ENCODE data around the gene JUP.
"Not testable (repeated sequence)": the region's sequence is repeated elsewhere in the genome, so short reads cannot be mapped to it uniquely, and the experiment has no call there.

JUP gene

DNA sequence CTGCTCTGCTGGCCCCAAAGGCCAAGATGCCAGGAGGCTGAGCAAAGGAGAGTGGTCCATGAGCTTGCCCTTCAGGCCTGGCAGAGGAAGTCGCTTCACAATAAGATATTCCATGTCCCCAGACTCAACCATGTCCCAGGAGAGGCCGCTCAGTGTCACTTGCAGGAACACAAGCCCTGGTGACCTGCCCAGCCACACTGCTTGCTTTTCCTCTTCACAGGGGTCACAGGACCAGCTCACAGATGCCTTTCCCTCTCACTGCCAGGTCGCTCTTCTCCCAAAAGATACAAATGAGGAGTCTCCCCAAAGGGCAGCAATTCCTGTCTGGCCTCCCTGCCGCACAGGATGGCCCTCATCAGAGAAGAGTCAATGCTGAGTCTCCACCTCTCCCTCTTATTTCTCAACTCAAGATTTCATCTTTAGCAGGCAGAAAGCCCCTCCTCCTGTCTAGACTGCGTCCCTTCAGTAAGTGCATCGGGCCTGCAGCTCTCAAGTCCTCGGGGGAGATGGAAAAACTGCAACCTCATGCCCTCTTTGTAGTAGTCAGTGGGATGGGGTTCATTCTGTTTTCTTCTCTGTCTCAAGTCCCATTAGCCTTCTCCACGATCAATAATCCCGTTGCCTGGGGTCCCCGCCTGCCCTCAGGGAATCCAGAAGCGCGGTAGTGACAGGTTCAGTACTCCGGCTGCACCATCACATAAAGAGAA lies 5.0 kb downstream of the JUP start:
- no peak for DNase-seq (ENCODE audit: low read depth in 2 of 2)

DNA sequence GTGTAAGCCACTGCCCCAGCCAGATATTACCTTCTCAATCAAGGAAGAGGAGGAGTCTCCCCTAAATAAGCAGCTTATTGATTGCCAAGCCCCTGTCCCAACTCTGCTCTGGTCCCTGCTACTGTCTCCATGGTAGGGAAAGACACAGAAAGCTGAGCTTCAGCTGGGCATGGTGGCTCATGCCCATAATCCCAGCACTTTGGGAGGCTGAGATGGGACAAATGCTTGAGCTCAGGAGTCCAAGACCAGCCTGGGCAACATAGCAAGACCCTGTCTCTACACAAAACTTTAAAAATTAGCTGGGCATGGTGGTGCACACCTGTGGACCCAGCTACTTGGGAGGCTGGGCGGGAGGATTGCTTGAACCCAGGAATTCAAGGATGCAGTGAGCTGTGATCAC lies 6.6 kb downstream of the JUP start:
- DNase-seq (ENCODE audit: low read depth in 2 of 2) = no peak

DNA sequence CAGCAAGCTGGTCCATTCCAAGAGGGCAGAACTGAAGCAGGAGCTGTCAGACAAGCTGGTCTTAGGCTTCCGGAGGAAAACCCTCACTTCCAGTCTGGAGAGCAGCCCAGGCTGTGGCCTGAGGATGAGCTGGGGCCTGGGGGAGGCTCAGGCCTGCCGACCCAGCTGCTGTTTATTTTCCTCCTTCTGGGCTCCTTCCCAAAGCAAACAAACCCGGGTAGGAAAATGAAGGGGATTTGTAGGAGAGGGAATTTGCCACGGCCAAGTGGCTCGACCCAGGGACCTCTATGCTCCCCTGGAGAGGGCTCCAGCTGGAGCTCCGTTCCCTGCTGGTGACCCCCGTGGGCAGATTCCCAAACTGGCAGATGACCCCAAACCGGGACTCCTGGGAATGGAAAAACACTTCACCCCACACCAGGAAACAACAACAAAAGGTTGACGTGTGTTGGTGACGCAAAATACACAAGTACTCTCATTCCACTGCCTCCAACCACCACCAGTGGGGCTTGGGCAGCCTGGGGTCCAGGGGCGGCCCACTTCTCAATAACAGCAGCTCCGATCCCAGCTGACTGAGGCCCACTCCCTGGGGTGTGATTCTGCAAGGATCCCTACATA lies 8.8 kb downstream of the JUP start:
- DNase-seq (ENCODE audit: low read depth in 2 of 2) = no peak

DNA sequence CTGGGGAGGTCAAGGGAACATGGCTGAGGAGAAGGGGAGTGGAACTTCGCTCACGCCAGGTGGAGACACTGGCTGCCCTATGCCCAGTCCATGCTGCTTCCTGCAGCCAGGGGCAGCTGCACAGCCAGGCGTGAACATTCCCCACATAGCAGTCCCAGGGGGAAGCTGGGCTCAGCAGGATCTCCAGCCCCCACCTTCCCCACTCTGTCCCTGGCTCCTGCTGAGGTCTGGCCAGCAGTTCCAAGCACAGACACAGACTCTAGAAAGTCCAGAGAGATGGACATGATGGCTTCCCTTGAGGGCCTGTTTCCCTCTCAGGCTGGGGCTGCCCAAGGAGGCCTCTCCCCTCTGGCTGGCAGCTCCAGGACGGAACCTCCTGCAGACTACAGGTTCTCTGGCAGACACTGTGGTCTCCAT lies 9.3 kb downstream of the JUP start:
- DNase-seq (ENCODE audit: low read depth in 2 of 2) = no peak

DNA sequence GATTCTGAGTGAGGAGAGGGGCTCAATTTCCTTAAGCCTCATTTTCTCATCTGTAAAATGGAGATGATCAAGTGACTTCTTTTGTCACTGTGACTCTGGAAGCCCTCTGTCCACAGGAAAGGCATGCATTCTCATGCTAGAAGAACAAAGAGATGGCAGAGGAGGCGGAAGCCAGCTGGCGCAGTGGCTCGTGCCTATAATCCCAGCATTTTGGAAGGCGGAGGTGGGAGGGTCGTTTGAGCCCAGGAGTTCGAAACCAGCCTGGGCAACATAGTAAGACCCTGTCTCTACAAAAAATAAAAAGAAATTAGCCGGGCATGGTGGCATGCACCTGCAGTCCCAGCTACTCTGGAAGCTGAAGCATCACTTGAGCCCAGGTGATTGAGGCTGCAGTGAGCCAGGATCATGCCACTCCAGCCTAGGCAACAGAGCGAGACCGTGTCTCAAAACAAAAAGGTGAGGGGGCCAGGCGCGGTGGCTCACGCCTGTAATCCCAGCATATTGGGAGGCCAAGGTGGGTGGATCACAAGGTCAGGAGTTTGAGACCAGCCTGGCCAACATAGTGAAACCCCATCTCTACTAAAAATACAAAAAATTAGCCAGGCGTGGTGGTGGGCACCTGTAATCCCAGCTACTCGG lies 10.1 kb downstream of the JUP start:
- not testable (repeated sequence) for DNase-seq (ENCODE audit: low read depth in 2 of 2)

DNA sequence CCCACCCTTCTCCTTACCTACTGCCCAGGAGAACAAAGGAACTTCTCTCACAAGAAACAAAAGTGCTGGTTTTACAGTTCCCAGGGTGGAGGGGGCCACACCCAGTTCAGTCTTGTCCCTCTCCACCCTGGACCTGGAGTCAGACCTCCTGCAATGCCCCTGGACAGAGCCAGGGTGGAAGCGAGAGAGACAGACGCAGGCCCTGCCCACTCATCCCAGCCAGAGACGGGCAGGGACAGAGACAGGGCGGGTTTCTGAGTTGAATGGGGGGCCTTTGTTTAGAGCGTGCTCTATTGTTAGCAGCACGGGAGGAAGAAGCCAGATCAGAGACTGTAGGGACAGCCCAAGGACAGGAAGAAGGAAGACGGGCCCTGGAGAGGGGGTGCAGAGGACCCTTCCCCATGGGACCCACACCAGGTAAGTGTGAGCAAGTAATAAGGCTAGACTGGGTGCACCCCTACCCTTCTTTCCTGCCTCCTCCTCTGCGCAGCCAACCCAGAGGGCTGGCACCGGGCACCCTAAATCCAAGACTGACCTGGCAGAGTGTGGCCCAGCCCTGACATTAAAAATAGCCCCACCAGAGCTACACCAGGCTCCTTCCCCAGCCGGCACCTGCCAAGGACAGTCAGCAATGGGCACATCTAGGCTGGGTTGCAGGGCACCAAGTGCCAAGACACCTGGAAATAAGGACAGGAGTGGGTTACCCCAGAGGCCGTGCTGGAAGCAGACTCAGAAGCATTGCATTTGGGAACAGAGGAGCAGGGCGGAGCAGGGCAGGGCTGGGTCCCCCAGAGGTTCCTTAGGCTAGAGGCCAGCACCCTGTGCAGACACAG lies 10.9 kb downstream of the JUP start:
- no peak for DNase-seq (ENCODE audit: low read depth in 2 of 2)

DNA sequence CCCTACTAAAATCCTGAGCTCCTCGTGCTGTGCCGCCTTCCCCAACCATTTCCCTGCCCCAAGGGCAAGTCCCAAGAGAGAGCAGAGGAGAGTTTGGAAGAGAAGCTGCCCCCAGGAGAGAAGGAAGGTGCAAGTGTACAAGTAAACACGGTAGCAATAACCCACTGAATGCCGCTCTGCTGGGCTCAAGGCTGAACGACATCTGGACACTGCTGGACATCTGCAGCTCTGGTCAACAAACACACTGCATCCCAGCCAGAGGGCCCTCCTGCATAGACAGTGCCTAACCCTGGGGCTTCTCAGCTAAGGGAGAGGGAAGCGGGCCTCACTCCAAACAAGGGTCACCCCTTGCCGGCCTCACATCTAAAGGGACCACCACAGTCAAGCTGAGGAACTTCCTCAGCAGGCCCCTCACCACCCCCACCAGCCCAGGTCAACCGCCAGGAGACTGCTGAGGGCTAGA lies 12.7 kb downstream of the JUP start:
- DNase-seq (ENCODE audit: low read depth in 2 of 2) = no peak

DNA sequence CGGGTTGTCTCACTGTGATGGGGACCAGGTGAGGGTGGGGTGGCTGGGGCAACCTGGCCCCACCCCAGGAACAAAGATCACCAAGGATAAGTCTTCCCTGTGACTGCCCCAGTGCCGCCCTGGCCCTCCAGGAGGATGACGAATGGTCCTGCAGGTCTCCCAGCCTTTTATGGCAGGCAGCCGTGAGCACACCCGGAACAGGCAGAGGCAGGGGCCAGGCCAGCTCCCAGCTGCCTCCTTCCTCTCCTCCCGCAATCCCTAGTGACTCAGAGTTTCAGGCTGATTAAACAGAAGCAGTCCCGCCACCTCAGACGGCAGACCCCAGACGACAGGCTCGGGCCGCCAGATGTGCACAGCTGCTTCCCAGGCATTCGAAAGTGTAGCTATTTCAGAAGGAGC lies 13.3 kb downstream of the JUP start:
- DNase-seq (ENCODE audit: low read depth in 2 of 2) = no peak

DNA sequence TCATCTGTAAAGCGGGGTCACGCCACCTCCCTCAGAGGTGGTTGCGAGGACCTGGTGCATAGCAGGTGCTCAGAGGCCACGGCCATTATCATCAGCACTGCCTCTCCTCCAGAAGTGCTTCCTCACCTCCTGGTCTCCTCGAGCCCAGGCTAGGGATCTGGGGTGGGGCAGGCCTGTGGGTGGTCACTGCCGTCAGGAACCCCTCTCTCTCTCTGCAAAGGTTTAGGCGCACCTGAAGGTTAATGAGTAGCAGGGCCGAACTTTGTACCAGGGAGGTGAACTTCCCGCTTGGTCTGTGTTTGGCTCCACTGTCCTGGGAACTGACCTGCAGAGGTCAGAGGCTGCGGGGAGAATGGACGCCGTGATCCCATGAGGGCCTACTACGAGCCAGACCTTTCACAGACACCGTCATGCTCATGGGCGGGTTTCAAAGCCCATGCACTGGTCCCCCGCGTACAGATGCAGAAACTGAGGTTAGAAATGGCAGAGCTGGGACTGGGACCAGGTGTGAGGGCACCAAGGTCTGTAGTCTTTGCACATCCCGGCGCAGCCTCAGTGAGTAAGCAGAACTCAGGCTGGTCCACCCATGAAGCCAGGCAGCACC lies 13.8 kb downstream of the JUP start:
- no peak for DNase-seq (ENCODE audit: low read depth in 2 of 2)

DNA sequence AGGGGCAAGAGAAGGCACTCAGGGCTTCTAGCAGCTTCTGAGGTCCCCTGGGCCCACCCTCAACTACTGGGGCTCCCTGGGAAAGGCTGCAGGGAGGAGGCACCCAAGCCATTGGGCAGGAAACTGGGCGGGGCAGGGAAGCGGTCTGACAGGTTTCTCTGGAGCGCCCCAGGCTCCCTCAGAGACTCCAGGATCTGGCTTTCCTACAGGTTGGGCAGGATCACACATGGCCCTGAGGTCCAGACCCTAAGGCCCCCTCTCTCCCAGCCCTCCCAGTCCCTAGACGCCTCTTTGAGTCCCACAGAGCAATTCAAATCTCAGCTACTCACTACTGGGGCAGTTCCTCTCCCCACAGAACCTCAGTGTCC lies 14.3 kb downstream of the JUP start:
- DNase-seq (ENCODE audit: low read depth in 2 of 2) = no peak

DNA sequence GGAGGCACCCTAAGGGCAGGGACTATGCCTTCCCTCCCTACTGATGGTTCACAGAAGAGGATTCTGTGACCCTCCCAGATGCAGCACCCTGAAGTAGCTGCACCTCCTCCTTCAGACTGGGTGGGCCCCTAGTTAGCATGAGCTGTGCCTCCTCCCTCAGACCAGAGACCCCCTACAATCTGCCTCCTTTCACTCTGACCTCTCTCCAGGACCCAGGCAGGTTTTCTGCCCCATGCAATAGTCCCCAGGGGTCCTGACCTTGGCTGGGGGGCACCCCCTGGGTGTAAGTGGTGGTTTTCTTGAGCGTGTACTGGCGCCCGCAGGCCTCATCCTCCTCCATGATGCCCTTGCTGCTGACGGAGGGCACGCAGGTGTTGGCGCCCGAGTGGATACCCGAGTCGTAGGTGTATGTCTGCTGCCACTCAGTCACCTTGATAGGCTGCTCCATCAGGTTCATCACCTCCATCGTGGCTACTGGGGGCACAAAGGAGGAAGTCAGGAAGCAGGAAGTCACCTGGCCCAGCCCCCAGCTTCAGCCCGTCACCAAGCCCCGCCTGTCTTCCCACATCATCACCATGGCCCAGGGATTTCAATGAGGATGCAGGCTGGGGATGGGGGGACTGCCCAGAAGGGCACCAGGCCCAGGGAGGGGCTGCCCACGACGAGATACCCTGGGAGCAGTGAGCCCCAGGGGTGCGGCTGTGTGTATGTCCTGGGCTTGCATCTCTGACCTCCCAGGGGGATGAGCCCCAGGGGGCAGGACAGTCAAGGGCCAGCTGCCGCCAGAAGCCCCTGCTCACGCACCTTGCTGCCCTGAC lies 14.9 kb downstream of the JUP start:
- no peak for DNase-seq (ENCODE audit: low read depth in 2 of 2)

DNA sequence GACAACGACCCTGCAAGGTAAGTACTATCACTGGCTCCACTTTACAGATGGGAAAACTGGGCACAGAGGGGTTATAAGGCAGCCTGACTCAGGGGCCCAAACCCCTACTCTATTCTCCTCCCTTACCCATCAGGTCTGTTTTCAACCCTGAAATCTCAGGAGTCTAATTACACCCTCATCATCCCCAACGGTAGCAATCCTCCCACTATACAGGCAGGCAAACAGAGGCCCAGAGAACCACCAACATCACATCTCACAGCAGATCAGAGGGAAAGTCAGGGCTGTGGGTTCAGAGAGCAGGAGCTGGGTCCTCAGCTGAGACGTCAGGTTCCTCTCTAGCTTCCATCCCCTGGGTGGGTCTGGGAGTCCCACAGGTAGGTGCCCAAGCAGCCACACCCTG lies 16.5 kb downstream of the JUP start:
- DNase-seq (ENCODE audit: low read depth in 2 of 2) = no peak

DNA sequence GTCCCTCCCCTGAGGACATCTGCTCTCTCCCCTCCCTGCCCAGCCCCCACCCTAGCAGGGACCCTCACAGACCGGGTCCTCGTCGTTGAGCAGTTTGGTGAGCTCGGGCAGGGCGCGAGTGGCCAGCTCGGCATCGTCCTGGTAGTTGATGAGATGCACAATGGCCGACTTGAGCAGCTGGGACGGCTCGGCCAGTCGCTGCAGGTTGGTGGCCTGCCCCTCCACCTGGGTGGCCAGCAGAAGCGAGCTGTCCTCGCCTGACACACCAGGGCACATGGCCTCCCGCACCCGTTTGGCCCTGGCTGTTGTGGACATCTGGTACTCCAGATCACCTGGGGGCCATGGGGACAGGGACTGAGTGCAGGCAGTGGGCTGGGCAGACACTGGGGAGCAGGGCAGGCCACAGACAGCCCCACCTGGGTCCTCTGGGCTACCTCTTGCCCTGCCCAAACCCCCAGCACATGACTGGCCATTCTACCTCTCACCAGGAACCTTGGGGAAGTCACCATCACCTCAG lies 17.1 kb downstream of the JUP start:
- DNase-seq (ENCODE audit: low read depth in 2 of 2) = no peak

DNA sequence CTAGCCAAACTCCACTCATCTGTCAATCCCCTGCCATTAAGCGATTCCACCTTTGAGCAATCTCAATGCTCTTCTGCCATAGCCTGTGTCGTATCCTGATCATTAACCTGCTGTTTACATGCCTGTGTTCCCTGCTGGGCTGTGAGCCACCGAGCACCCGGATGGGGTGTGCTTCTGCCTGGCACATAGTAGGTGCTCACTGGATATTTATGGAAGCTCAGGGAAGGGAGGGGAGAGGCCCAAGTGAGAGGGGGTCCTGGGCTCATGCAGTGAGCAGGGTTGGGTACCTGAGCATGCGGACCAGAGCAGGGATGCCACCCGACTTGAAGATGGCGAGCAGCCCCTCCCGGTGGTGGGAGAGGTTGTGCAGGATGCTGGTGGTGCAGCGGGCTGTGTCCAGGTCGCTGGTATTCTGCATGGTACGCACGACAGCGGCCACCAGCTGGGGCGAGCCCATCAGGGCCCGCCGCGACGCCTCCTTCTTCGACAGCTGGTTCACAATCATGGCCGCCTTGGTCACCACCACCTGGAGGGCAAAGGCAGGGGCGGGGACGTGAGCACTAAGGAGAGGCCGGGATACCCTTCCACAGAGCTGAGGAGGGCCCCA lies 17.7 kb downstream of the JUP start:
- DNase-seq (ENCODE audit: low read depth in 2 of 2) = no peak

DNA sequence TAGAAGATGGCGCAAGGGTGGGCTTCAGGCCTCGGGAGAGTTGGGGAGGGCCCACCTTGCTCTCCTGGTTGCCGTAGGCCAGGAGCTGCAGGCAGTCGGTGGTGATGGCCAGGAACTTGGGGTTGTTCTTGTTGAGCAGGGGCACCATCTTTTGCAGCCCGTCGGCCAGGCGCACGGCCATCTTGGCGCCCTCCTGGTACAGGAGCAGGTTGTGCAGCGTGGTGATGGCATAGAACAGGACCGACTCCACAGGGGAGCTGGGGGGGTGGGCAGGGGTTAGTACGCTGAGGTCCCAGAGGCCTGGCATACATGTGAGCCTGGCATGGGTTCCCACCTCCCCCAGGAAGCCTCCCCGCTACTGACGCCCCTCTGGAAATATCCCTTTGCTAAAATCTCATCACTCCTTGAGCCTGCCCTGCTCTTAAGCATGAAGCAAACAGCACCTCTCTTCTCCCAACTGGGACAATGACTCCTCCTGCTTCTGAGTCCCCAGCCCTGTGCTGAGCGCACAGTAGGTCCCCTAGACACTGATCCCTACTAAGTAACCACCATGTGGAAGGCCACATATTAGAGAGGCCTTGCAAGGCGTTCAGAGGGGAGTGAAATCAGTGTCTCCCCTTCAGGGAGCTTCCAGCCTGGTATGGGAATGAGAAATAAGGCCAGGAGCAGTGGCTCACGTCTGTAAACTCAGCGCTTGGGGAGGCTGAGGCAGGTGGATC lies 19.0 kb downstream of the JUP start:
- DNase-seq (ENCODE audit: low read depth in 2 of 2) = no peak

DNA sequence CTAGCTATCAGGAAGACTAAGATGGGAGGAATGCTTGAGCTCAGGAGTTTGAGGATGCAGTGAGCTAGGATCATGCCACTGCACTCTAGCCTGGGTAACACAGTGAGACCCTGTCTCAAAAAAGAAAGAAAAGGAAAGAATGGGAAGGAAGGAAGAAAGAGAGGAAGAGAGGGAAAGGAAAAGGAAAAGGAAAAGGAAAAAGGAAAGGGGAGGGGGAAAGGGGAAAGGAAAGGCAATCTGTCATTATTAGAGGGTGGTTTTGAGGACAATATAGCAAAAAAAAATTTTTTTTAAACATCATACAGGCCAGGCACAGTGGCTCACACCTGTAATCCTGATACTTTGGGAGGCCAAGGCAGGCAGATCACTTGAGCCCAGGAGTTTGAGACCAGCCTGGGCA lies 20.4 kb downstream of the JUP start:
- no peak for DNase-seq (ENCODE audit: low read depth in 2 of 2)

DNA sequence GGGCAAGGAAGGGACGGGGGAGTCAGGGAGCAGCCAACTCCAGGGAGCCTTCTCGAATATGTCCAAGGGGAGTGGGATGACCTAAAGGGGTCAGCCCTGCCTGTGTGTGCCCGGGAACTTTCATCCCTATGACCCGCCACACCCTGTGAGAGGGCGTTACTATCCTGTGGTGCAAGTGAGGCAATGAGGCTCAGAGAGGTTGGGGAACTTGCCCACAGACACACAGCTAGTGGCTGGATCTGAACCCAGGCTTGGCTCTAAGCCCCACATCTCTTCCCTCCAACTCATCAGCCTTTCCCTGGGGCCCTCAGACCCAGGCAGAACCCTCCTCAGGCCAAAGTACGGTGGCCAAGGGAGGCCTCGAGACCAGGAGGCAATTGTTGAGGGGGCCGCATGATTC lies 23.2 kb downstream of the JUP start:
- no peak for DNase-seq (ENCODE audit: low read depth in 2 of 2)

DNA sequence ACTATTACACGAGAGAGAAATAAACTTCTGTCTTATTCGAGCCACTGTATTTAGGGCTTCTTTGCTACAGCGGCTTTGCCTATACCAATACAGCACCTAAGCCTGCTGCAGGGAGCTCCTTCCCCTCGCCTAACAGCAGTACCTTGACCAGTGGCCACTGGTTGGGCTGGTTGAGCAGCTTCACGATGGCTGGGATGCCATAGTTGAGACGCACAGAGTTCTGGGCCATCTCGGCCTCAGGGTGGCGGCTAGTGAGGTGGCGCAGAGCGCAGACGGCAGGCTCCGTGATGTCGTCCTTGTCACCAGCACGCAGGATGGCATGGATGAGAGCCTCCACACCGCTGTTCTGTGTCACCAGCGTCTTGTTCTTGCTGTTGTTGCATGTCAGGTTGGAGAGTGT lies 23.7 kb downstream of the JUP start:
- no peak for DNase-seq (ENCODE audit: low read depth in 2 of 2)

DNA sequence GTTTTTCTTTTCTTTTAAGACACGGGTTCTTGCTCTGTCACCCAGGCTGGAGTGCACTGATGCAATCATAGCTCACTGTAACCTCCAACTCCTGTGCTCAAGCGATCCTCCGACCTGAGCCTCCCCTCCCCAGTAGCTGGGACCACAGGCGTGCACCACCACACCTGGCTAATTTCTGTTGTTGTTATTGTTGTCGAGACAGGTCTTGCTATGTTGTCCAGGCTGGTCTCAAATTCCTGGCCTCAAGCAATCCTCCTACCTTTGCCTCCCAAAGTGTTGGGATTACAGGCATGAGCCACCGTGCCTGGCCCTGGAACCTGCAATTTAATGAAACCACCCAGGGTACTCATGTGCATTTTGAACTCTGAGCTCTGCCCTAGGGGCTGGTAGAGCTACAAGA lies 24.1 kb downstream of the JUP start:
- no peak for DNase-seq (ENCODE audit: low read depth in 2 of 2)

DNA sequence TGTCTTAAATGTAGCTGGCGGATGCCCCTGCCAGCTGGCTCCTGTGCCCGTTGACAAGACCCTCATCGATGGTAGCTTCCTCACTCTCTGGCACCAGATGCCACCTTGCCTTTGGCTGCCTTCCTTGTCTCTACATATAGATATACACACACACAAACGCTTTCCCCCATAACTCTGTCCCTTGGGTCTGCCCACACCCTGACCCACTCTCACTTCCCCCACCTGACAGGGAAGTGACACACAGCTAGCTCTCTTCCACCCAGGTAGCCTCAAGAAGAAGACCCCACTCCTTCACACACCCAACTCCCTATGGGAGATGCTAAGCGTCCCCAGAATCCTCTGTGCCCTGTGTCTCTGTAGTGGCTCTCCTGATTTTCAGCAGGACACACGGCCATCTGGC lies 25.6 kb downstream of the JUP start:
- DNase-seq (ENCODE audit: low read depth in 2 of 2) = no peak
